NCI-H460 (cell line): Measurements from ENCODE around the gene ELP5. TPM values are rescaled to one million over a fixed set of nuclear protein-coding genes. Genes with fewer than 3 reads are reported as not detected.

Experiments used
- DNase-seq: peaks from one replicate; pipeline ENCODE4 v3.0.0-alpha.2; 2016; ENCODE audit warnings: low read depth; ENCODE audit errors: extremely low read depth
- total RNA-seq: library from RNA; depleted of rRNA; stranded (reverse); fragments of >200 nt; shearing (Covaris generic); gene quantifications from 2 replicates; pipeline ENCODE4 v1.2.3, GENCODE V29; 2014

ELP5 gene
- total RNA-seq, 1 experiment from 2014 or later = 61.4 TPM

DNA sequence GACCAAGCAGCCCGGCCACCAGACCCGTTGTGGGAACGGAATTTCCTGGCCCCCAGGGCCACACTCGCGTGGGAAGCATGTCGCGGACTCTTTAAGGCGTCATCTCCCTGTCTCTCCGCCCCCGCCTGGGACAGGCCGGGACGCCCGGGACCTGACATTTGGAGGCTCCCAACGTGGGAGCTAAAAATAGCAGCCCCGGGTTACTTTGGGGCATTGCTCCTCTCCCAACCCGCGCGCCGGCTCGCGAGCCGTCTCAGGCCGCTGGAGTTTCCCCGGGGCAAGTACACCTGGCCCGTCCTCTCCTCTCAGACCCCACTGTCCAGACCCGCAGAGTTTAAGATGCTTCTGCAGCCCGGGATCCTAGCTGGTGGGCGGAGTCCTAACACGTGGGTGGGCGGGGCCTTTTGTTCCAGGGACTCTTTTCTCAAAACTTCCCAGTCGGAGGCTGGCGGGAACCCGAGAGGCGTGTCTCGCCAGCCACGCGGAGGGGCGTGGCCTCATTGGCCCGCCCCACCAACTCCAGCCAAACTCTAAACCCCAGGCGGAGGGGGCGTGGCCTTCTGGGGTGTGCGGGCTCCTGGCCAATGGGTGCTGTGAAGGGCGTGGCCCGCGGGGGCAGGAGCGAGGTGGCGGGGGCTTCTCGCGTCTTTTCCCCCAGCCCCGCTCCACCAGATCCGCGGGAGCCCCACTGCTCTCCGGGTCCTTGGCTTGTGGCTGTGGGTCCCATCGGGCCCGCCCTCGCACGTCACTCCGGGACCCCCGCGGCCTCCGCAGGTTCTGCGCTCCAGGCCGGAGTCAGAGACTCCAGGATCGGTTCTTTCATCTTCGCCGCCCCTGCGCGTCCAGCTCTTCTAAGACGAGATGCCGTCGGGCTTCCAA lies 29.3 kb downstream of the ELP5 start, which contains the start of gene SLC2A4:
Gene SLC2A4, plus strand, starts transcription at position 645 of the 879 bp plus-strand sequence. Its CDS starts 217 bp downstream, at position 862.
- peak; percentile 96 for DNase-seq

DNA sequence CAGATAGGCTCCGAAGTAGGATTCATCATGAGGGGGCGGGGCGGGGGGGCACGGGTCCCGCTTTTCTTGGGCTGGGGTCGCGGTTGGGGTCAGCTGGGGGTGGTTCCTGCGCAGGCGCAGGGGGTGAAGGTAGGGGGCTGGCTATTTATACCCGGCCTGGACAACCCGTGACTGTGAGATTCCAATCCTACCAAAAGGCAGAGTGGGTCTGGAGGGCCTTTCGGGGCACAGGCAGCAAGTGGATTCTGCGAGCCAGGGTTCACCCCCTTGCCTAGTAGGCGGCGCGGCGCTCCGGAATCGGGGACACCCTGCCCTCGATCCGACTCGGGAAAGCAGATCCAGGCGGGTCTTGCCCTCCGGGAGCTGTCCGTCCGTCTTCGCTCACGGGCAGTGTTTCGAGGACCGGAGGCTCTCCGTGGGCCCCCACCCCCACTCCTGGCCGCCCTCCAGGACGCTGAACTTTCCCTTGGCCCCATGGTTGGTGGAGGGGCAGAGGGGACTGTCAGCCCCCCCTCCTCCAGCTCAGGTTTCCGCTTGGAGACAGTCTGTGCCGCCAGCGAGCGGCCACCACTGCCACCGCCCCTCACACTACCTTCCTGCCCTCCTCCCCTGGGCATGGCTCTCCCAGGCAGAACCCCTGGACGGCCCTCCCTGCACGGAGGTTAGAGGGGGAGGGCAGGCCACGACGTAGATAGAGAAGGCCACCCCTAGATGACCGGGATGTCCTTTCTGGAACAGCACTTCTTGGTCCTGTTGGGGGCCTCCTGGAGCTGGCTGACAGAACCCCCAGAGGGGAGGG lies 30.1 kb downstream of the ELP5 start:
- DNase-seq = no peak

DNA sequence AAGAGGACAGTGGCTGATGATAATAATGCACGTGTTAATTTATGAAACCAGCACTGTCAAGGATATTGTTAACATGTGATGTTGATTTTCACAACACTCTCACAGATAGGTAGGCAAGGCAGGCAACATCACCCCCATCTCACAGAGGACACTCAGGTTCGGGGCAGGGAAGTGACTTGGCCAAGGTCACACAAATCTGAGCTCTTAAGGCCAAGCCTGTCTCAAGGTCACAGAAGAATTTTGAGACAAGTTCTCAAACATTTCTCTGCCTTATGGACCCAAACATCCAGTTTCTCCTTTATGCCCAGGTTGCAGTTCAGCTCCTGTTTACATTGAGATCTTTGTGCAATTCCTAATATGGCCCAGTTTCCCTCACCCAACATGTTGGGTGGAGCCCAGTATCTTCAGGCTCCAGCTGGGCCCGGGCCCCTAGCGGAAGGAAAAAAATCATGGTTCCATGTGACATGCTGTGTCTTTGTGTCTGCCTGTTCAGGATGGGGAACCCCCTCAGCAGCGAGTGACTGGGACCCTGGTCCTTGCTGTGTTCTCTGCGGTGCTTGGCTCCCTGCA lies 30.8 kb downstream of the ELP5 start:
- no peak for DNase-seq

DNA sequence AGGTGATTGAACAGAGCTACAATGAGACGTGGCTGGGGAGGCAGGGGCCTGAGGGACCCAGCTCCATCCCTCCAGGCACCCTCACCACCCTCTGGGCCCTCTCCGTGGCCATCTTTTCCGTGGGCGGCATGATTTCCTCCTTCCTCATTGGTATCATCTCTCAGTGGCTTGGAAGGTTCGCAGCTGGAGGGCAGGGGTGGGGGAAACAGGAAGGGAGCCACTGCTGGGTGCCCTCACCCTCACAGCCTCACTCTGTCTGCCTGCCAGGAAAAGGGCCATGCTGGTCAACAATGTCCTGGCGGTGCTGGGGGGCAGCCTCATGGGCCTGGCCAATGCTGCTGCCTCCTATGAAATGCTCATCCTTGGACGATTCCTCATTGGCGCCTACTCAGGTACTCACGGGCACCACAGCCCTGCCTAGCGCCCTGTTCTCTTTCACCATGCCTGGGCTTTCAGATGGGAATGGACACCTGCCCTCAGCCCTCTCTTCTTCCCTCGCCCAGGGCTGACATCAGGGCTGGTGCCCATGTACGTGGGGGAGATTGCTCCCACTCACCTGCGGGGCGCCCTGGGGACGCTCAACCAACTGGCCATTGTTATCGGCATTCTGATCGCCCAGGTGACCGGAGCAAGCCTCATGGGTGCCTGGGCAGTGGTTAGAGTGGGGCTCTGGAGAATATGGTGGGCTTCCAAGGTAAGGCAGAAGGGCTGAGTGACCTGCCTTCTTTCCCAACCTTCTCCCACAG lies 31.6 kb downstream of the ELP5 start:
- DNase-seq = no peak

DNA sequence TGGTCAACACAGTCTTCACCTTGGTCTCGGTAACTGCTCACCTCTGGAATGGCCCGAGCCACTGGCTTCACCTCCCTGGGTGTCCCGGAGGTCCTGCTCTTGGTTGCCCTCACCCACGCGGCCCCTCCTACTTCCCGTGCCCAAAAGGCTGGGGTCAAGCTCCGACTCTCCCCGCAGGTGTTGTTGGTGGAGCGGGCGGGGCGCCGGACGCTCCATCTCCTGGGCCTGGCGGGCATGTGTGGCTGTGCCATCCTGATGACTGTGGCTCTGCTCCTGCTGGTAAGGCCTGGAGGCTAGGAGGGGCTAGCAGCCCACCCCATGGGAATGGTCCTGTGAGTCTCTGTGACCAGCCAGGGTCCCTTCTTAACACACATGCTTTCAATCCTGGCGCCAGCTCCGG lies 32.9 kb downstream of the ELP5 start:
- no peak for DNase-seq

DNA sequence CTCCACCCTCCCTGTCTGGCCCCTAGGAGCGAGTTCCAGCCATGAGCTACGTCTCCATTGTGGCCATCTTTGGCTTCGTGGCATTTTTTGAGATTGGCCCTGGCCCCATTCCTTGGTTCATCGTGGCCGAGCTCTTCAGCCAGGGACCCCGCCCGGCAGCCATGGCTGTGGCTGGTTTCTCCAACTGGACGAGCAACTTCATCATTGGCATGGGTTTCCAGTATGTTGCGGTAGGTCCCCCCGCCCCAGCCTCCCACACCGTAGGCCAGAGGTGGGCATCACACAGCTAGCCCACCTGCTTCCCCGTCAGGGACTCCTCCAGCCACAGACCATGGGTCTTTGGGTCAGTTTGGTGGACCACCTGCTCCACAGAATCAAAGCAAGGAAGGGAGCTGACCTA lies 33.7 kb downstream of the ELP5 start:
- no peak for DNase-seq

DNA sequence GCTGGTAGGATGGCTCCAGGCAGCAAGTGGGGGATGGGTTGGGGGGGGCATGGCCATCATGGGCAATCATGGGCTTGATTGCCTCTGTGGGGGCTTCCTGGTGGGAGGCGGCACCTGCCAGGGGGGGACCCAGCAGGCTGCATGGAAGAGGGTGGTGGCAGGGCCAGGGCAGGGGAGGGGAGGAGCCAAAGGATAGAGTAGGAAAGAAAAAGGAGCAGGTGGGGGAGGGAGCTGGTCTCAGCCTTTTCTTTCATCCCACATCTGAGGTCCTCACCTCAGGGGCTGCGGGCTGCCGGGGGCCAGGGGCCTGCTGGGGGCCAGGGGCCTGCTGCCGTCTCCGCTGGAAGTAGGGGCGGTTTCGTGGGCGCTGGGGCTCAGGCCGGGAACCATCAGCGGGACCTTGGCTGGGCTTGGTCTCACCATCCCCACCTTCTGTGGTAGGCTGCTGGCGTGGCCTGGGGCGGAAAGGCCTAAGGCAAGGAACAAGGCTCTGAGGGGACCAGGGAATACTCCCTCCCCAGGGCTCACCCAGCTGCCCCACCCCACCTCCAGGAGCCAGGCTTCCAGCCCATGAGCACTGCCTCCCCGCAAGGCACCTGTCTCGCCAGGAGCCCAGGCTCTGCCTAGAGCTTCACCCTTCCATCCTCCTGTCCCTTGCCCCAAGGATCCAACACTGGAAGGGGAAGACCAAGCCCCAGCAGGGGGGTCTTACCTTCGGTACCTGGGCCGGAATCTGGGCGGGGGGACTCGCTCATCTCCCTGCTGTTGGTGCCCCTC lies 37.4 kb downstream of the ELP5 start:
- DNase-seq = no peak

DNA sequence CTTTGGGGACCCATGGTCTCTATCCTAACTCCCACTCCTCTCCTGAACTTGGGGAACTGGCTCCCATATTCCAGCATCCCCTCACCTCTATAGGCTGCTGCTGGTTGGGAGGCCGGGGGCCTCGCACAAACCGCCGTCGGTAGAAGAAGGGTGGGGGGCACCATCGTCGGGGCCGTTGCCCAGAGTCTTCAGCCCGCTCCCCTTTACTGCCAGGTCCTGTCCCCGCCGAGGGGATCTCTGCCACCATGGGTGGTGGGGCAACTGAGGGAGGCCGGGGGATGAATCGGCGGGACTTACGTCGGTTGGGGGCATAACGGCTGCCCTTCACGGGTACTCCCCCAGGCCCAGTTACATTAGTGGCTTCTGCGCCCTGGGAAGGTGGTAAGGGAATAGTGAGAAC lies 38.2 kb downstream of the ELP5 start:
- no peak for DNase-seq

DNA sequence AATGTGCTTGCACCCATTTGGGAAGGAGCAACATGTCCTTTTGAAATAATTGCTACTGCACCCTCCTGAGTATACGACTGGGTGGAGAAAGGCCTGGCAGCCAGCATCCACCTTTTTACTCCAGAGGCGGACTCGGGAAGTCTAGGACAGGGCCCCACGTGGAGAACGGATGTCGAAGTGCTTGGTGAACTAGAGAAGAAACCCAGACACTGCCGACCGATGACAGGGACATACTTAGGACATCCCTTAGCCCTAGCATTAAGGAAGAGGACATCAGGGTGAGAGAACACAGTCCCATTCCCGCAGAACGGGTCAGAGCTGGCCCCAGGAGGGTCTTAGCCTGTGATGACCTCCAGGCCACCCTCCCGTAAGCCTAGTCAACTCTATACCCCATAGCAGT lies 38.7 kb downstream of the ELP5 start:
- no peak for DNase-seq

DNA sequence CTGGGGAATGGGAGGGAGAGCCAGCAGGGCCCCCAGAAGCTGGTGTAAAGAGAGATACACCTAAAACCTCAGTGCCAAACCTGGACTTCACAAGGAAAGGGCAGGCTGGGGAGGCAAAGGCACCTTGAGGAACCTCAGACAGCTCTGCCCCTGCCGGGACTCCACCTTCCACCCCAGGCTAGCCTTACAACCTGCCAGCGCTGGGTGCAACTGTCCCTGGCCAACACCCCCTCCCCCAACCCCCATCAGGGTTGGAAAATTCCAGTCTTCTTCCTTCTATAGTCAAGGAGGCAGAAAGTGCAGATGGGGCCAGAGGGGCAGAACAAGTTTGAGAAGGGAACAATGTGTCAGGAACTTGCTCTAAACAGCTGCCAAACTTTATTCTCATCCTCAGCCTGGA lies 40.2 kb downstream of the ELP5 start:
- DNase-seq = no peak

DNA sequence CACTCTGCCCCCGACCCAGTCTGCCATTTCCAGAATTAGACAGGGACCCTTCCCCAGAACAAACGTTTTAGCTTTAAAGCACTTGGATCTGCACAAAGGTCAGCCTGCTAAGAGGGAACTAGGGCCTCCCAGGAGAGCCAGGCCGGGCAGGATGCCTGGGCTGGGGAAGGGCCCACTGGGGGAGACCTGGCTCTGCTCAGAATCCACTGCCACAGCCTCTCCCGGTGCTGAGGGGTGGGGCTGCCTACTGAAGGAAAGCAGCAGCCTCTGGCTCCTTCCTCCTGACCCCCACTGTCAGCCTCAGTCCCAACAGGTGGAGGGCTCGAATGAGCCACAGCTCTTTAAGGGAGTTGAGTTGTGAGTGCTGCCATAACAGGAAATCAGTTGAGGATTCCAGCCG lies 40.7 kb downstream of the ELP5 start:
- DNase-seq = no peak

DNA sequence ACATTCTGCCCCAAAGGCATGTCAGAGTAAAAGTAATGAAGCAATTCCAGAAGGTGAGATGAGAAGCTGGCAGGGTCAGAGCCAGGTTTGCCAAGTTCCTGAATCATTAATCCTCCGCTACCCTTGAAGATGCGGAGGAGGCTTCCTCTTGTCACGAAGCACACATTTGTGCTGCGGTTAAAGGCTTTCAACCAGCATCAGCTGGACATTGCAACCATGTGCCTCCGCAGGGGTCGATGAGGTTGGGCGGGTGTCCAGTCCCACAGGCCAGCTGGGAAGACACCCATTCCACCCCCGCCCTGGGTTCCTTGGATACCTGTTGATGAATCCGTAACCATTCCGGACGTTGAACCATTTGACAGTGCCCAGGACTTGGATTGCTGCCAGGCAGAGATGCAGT lies 41.1 kb downstream of the ELP5 start:
- no peak for DNase-seq

DNA sequence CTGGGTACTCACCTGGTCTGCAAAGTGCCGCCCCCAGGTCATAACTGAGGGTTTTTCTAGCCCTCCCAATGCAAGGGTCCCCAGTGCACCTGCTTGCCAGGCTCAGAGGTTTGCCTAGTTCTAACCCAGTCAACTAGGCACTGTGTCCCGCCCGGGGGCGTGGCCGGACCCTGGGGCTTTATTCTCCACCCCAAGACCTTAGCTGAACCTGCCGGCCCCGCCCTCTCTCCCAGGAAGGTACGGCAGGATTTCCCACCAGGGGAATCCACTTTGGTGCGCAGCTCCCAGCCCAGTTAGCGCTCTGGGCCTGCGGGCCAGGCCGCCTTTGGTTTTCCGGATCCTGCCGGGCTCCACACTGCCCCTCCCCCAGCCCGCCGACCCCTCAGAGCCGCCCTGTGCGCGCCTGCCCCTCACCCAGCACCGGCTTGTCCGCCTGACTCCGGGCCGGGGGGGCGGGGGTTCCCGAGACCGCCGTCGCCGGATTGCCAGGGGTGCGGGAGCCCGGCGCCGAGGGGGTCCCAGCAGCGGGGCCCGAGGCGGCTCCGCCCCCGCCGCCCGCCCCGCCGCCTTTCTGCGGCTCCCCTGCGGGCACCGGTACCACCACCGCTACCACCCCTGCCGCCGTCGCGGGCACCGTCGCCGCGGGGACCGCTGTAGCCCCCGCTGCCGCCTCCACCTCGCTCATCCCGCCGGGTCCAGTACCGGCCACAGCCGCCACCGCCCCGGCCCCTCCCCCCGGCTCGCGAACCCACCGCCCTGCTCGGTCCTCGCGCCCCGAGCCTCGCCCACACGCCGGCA lies 42.0 kb downstream of the ELP5 start:
- DNase-seq = no peak

DNA sequence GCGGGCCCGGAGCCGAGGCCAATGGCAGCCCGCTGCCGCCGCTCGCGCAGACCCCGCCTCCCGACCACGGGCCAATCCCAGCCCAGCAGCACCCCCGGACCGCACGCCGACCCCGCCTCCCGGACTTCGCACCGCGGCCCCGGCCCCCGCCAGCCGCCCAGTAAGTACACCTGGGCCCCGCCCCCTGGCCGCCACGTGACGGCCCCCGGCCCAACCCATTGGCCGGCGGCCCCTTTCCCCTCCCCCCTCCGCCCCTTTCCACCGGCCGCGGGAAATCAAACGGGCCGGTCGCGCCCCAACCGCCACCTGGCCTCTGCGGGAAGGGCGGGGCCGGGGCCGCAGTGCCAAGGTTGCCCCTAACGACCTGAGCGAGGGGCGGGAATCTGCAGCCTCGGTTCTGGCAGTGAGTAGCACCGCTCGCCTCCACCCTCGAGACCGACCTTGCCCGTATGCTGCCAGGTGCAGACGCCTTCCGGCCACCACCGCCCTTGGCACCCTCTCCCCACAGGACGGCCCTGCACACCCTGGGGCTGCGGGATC lies 42.7 kb downstream of the ELP5 start, which contains the start of gene YBX2:
Gene YBX2, minus strand, starts transcription at position 26 of the 540 bp plus-strand sequence. CDS start 139 bp downstream, outside the sequence.
- DNase-seq = no peak

DNA sequence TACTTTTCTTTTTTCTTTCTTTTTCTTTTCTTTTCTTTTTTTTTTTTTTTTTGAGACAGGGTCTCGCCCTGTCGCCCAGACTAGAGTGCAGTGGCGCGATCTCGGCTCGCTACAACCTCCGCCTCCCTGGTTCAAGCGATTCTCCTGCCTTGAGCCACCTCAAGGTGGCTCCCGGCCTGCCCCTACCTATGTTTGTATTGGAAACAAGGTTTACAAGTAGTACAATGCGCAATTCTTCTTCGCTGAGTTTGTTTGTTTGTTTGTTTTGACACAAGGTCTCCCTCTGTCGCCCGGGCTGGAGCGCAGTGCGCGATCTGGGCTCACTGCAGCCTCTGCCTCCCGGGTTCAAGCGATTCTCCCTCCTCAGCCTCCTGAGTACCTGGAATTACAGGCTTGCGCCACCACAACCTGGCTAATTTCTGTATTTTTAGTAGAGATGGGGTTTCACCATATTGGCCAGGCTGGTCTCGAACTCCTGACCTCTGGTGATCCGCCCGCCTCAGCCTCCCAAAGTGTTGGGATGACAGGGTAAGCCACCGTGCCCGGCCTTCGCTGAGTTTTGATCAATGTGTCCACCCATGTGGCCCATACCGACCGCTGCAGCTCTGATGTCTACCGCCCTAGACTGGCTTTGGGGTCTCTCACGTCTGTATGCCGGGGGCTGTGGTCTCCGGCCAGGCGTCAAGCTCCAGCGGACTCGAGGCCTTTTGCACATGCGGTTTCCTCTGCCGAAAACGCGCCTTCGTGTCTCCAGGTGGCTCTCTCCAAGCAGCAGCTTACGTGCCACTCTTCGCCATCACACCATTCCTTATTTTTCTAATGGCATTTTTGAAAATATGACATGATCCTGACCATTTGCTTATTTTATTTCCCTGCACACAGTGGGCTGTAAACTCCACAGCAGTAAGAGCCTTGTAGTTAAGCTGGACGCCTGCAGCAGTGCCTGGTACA lies 43.5 kb downstream of the ELP5 start:
- no peak for DNase-seq

DNA sequence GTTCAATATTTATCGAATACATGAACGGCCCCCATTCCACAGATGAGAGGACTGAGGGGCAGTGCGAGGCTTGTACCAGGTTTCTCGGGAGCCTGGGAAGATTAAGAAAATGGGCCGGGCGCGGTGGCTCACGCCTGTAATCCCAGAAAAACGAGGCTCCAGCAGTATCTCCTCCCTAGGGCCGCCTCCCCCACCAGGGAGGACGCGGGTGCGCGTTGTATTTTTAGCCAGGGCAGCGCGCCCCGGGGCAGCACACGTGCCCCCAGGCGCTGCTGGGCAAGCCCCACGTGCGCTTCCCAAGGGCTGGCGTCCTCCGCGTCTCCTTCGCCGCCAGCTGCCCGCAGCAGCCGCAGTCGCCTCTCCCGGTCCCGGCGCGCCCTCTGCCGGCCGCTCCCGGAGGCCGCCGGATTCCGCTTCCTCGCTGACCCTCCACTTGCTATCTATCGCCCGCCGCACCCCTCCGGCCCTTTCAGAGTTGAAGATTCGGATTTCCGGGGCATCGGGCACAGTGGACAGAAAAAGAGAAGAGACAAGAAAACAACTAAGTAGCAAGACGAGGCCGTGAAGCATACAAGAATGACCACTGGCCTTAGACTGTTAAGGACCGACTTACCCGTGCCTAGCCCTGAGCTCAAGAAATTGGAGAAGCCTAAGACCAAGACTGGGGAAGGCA lies 44.3 kb downstream of the ELP5 start:
- DNase-seq = peak; percentile 69

DNA sequence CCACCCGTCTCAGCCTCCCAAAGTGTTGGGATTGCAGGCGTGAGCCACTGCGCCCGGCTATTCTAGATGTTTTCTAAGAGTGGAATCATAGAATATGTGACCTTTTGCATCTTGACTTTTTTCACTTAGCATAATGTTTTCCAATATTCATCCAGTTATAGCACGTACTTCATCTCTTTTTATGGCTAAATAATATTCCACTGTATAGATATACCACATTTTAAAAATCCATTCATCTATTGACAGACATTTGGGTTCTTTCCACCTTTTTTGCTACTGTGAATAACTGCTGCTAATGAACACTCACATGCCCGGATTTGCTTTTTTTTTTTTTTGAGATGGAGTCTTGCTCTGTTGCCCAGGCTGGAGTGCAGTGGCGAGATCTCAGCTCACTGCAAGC lies 52.2 kb downstream of the ELP5 start:
- DNase-seq = no peak
